Body of pancreas (tissue), 4 donors: ENCODE data around the gene MISP. TPM values are rescaled to one million over a fixed set of nuclear protein-coding genes. Genes with fewer than 3 reads are reported as not detected.
"Not testable (repeated sequence)": the region's sequence is repeated elsewhere in the genome, so short reads cannot be mapped to it uniquely, and the experiment has no call there.

Source experiments
- ATAC-seq: fragments of 150-250 bp; one replicate; pipeline ENCODE4 v1.9.1; 2016
- DNase-seq, 4 donors: peaks; one replicate each; pipeline ENCODE4 v3.0.0-alpha.2; 2019
- H3K27ac ChIP-seq, 4 donors: fragments of 200-600 bp; sonication (generic); 1 replicate in 3 of 4; 2 replicates in 1 of 4; pipeline versions ENCODE4 v1.5.1 to v1.6.1; 2016 to 2019; ENCODE audit warnings: mild to moderate bottlenecking in 1 of 4, mixed read lengths in 1 of 4, moderate library complexity in 1 of 4
- H3K27me3 ChIP-seq, 2 donors: fragments of 200-600 bp; sonication (generic); one replicate each; pipeline ENCODE4 v1.6.0; 2016; ENCODE audit warnings: mild to moderate bottlenecking in 1 of 2
- H3K36me3 ChIP-seq, 2 donors: fragments of 200-600 bp; sonication (generic); replicated peaks in 1 of 2; 2 replicates each; pipeline ENCODE4 v1.5.1; 2016; ENCODE audit warnings: low read depth in 2 of 2; ENCODE audit not compliant: insufficient read depth in 1 of 2
- H3K4me1 ChIP-seq: fragments of 200-600 bp; sonication (generic); one replicate; pipeline ENCODE4 v1.6.0; 2016
- H3K4me3 ChIP-seq, 2 donors: fragments of 200-600 bp; sonication (generic); 1 replicate in 1 of 2; 2 replicates in 1 of 2; pipeline ENCODE4 v1.5.1; 2016 to 2019
- H3K9me3 ChIP-seq, 3 donors: fragments of 200-600 bp; sonication (generic); 1 replicate in 2 of 3; 2 replicates in 1 of 3; pipeline ENCODE4 v1.5.1; 2016
- POLR2A ChIP-seq, 3 donors: fragments of 450-650 bp; IDR thresholded peaks; one replicate each; pipeline ENCODE4 v1.6.1; 2016; ENCODE audit warnings: antibody characterized with exemption in 3 of 3, mild to moderate bottlenecking in 2 of 3
- WGBS, 2 donors: methylation state at CpG; one replicate each; pipeline ENCODE4 v1.1.5; 2017; 5-methylcytosine and 5-hydroxymethylcytosine counted together
- intact Hi-C: fragments of 100-400 bp; cut with DNase I; formaldehyde crosslinking; loops from one replicate; pipeline ENCODE4 v1.15.1; 2023
- total RNA-seq, 2 donors: library from RNA; depleted of rRNA; stranded (reverse); fragments of >200 nt; gene quantifications; one replicate each; pipeline ENCODE4 v1.1.0, GENCODE V29; 2016
- TF ChIP-seq, protein P1 (sequence below), 7 experiments: fragments of 450-650 bp in 4 of 7; fragments of 200-600 bp in 3 of 7; sonication (generic) in 3 of 7; IDR thresholded peaks; one replicate each; pipeline ENCODE4 v1.5.1; 2016 to 2019; ENCODE audit warnings: antibody characterized with exemption in 7 of 7

The MISP gene
- total RNA-seq, 2 donors from 2014 or later, result 0.99 to 3.4 TPM

DNA sequence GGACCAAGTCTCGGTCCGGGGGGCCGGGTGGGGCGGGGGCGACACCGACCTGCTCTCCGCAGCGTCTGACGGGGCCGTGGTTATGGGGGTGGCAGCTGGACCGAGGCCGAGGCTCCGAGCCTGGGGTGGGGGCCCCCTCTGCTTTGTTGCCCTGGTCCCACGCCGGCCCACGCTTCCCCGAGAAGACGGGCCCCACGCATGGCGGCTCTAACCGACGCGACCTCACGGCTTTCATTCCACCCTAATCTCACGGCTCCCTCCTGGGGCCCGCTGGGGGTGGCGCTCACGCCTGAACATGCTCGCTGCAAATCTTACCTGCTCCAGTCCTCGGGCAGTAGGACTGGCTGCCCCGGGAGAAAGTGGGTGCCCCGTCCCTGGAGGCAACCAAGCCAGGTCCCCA, 14.8 kb upstream of the MISP start:
- Histone ChIP-seq H3K27me3 (no peaks in the 10 kb centered on the region), H3K9me3 (no peaks in the 10 kb centered on the region), H3K4me3 (no peak overlapping the region), H3K4me1 (no peaks in the 10 kb centered on the region), H3K27ac (no peak overlapping the region), H3K36me3 (no peaks in the 10 kb centered on the region)
- intact Hi-C loops, result no loop called here
- no peak for DNase-seq
- TF ChIP-seq POLR2A (IDR thresholded peaks at IDR 0.05), result no peak
- TF ChIP-seq, protein P1, sequence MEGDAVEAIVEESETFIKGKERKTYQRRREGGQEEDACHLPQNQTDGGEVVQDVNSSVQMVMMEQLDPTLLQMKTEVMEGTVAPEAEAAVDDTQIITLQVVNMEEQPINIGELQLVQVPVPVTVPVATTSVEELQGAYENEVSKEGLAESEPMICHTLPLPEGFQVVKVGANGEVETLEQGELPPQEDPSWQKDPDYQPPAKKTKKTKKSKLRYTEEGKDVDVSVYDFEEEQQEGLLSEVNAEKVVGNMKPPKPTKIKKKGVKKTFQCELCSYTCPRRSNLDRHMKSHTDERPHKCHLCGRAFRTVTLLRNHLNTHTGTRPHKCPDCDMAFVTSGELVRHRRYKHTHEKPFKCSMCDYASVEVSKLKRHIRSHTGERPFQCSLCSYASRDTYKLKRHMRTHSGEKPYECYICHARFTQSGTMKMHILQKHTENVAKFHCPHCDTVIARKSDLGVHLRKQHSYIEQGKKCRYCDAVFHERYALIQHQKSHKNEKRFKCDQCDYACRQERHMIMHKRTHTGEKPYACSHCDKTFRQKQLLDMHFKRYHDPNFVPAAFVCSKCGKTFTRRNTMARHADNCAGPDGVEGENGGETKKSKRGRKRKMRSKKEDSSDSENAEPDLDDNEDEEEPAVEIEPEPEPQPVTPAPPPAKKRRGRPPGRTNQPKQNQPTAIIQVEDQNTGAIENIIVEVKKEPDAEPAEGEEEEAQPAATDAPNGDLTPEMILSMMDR (IDR thresholded peaks at IDR 0.05), result no peak
- no peak for ATAC-seq
- 76 to 83% methylated on average over 6 to 22 of the region's 32 CpGs for WGBS, 2 donors

- Histone ChIP-seq H3K9me3 (no peaks in the 10 kb centered on the region), H3K36me3 (no peaks in the 10 kb centered on the region), H3K4me1 (no peaks in the 10 kb centered on the region), H3K27ac (no peak overlapping the region), H3K4me3 (no peak overlapping the region), H3K27me3 (no peaks in the 10 kb centered on the region)
- intact Hi-C loops, result no loop called here
- WGBS, 2 donors, result 27 to 30% methylated on average over 20 to 22 of the region's 22 CpGs
- DNase-seq (peak in 3 of 4 donors; percentile 43 to 50 (median 44)), ATAC-seq (peak; percentile 31)
- TF ChIP-seq, protein P1 (IDR thresholded peaks at IDR 0.05), result peak in 6 of 7 experiments; percentile 29 to 50 (median 42)
- TF ChIP-seq POLR2A (IDR thresholded peaks at IDR 0.05), result no peak
Measured at GRCh38 chr19:737591-738093, 13.3 kb upstream of the MISP start.

GRCh38 chr19:738509-739128, 12.3 kb upstream of the MISP start:
- intact Hi-C loops, result no loop called here

GRCh38 chr19:739998-740715, 10.8 kb upstream of the MISP start:
- no peak for TF ChIP-seq POLR2A (IDR thresholded peaks at IDR 0.05)
- TF ChIP-seq, protein P1 (IDR thresholded peaks at IDR 0.05), result no peak
- no peak for DNase-seq
- Histone ChIP-seq H3K4me3 (no peak overlapping the region), H3K4me1 (no peaks in the 10 kb centered on the region), H3K27ac (no peak overlapping the region), H3K9me3 (no peaks in the 10 kb centered on the region), H3K27me3 (no peaks in the 10 kb centered on the region), H3K36me3 (no peaks in the 10 kb centered on the region)
- intact Hi-C loops, result no loop called here
- no peak for ATAC-seq
- WGBS, 2 donors, result 70 to 71% methylated on average over 7 to 30 of the region's 36 CpGs

More at GRCh38 chr19:738509-739128, 12.3 kb upstream of the MISP start:
- Histone ChIP-seq H3K27me3 (no peaks in the 10 kb centered on the region), H3K27ac (no peak overlapping the region), H3K36me3 (no peaks in the 10 kb centered on the region), H3K4me1 (no peaks in the 10 kb centered on the region), H3K4me3 (no peak overlapping the region), H3K9me3 (no peaks in the 10 kb centered on the region)
- ATAC-seq, result no peak
- 35 to 51% methylated on average over 15 to 23 of the region's 23 CpGs for whole genome bisulfite sequencing, 2 donors
- no peak for DNase-seq
- TF ChIP-seq POLR2A (IDR thresholded peaks at IDR 0.05), result no peak
- TF ChIP-seq, protein P1 (IDR thresholded peaks at IDR 0.05), result no peak

DNA sequence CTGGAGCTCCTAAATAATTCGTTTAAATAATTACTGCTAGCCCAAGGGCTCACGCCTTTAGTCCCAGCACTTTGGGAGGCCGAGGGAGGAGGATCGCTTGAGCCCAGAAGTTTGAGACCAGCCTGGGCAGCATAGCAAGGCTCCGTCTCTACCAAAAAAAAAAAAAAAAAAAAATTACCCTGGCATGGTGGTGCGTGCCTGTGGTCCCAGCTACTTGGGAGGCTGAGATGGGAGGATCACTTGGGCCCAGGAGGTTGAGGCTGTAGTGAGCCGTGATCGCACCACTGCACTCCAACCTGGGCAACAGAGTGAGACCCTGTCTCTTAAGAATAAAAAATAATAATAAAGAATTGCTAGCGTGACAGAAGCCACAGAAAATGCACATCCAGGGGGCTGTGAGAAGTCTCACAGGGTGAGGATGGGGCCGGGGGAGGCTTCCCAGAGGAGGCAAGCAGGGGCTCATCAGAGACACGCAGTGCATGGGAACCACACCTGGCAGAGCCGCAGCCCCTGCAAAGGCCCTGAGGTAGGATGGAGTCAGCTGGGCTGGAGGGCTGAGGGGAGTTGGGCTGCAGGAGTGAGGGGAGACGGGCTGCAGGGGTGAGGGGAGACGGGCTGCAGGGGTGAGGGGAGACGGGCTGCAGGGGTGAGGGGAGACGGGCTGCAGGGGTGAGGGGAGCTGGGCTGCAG, 10.0 kb upstream of the MISP start:
- not testable (repeated sequence) for DNase-seq, H3K4me1 ChIP-seq

More for the DNA sequence above, 10.0 kb upstream of the MISP start:
- H3K36me3 ChIP-seq, H3K27ac ChIP-seq, H3K9me3 ChIP-seq, intact Hi-C loops, ATAC-seq, H3K4me3 ChIP-seq, H3K27me3 ChIP-seq: not testable (repeated sequence)
- 71 to 78% methylated on average over 13 to 15 of the region's 16 CpGs for WGBS, 2 donors
